GM12872 (cell line): ENCODE data around the gene ACCSL.

Experiments
- TF ChIP-seq, protein P1 (sequence below): IDR thresholded peaks from 3 replicates; pipeline ENCODE4 v1.5.1; 2011; ENCODE audit warnings: low read depth, mild to moderate bottlenecking, low read length, moderate library complexity; ENCODE audit not compliant: insufficient read depth

The ACCSL gene

DNA sequence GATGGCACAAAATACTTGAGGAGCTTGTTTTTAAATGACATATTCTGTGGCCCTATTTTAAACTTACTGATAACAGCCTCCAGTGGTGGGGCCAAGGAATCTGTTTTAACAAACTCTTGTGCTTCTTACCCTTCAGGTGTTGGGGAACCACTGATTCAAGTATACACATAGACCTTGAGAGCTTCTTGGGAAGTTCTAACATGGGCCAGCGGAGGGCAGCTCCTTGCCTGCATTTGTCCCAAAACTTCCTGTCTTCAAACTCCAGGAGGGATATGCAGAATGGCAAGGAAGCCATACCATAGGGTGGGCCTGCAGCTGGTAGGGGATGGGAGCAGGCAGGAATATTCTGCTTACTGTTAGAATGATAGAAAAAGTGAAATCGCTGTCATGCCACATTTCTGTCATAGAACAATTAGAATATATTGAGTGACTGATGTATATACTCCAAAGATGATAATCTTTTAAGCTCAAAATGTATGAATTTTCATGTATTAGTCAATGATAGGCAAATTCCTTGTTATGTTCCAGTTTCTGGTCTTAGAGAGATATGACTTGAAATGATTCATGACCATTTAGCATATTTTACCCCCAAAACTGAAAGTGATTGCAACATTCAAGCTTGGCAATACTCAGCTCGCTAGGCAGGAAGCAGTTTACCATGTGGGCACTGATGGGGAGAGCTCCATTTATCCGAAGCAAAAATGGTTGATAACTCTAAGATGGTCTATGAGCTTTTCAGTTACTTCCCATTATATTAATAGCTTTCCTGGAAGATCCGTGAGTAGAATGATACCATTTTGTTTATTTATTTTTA, 56.9 kb downstream of the ACCSL start:
- TF ChIP-seq, protein P1, sequence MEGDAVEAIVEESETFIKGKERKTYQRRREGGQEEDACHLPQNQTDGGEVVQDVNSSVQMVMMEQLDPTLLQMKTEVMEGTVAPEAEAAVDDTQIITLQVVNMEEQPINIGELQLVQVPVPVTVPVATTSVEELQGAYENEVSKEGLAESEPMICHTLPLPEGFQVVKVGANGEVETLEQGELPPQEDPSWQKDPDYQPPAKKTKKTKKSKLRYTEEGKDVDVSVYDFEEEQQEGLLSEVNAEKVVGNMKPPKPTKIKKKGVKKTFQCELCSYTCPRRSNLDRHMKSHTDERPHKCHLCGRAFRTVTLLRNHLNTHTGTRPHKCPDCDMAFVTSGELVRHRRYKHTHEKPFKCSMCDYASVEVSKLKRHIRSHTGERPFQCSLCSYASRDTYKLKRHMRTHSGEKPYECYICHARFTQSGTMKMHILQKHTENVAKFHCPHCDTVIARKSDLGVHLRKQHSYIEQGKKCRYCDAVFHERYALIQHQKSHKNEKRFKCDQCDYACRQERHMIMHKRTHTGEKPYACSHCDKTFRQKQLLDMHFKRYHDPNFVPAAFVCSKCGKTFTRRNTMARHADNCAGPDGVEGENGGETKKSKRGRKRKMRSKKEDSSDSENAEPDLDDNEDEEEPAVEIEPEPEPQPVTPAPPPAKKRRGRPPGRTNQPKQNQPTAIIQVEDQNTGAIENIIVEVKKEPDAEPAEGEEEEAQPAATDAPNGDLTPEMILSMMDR, result no peak

DNA sequence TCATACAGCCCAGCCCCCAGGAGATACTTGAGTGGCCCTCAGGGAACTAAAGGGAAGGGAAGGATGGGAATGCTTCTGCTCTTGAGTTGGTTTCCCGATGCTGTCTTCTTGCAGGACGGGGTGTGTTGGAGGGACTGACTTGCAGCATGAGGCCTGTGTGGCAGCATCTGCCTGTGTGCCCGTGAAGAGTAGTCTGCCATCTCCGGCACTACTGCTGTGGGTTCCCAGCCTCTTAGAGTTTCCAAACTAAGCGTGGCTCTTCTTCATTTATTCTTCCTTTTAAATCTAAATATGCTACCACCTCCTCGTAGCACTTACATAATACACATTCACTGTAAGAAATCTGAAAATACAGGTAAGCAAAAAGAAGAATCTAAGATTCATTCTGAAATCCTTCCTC, 60.5 kb downstream of the ACCSL start:
- TF ChIP-seq, protein P1, result no peak
